K562 (cell line): Measurements from ENCODE around the gene TMEM158. TPM values are rescaled to one million over a fixed set of nuclear protein-coding genes. Genes with fewer than 3 reads are reported as not detected.
A peak's percentile ranks its signal among the peaks of the same experiment; 100 is the strongest.

Experiments used
- E2F8 ChIP-seq: fragments of 450-650 bp; IDR thresholded peaks from 2 replicates; pipeline ENCODE4 v1.7.1; 2018; ENCODE audit warnings: mild to moderate bottlenecking, low read depth; ENCODE audit not compliant: partially characterized antibody
- ETV5 ChIP-seq: sonication (generic); formaldehyde crosslinking; IDR thresholded peaks from 2 replicates; pipeline ENCODE4 v1.4.0; 2020; ENCODE audit warnings: low read depth, mild to moderate bottlenecking, missing genetic modification reagents
- ILK ChIP-seq: fragments of 450-650 bp; IDR thresholded peaks from 2 replicates; pipeline ENCODE4 v1.6.1; 2016; ENCODE audit warnings: missing genetic modification characterization, low read depth, mild to moderate bottlenecking, missing compliant biosample characterization, moderate library complexity, borderline replicate concordance
- KAT2B ChIP-seq: IDR thresholded peaks from one replicate; pipeline ENCODE4 v1.6.1; 2012; ENCODE audit warnings: low read depth, mild to moderate bottlenecking, control low read depth, inconsistent platforms, low read length, moderate library complexity
- NFXL1 ChIP-seq: fragments of 450-650 bp; formaldehyde crosslinking; IDR thresholded peaks from 2 replicates; pipeline ENCODE4 v1.4.0; 2021; ENCODE audit warnings: mild to moderate bottlenecking
- SMARCE1 ChIP-seq: fragments of 450-650 bp; IDR thresholded peaks from 2 replicates; pipeline ENCODE4 v1.7.1; 2016; ENCODE audit warnings: mild to moderate bottlenecking
- TOE1 ChIP-seq, 2 experiments: fragments of 450-650 bp in 1 of 2; sonication (generic) in 1 of 2; formaldehyde crosslinking in 1 of 2; IDR thresholded peaks; 2 replicates each; pipeline versions ENCODE4 v1.7.1 to v1.8.0; 2016 to 2022; ENCODE audit warnings: borderline replicate concordance in 2 of 2, mild to moderate bottlenecking in 2 of 2, antibody characterized with exemption in 1 of 2, inconsistent platforms in 1 of 2, low read depth in 1 of 2, missing genetic modification reagents in 1 of 2, moderate library complexity in 1 of 2
- ZC3H11A ChIP-seq: IDR thresholded peaks from 2 replicates; pipeline ENCODE4 v1.6.1; 2012; ENCODE audit warnings: low read depth, low read length, improper control_type of control experiment
- ZNF24 ChIP-seq: fragments of 450-650 bp; IDR thresholded peaks from 2 replicates; pipeline ENCODE4 v1.6.1; 2016
- polyA plus RNA-seq, 8 experiments: library from polyadenylated mRNA; depleted of rRNA in 4 of 8; stranded (reverse) in 5 of 8; unstranded in 3 of 8; fragments of >200 nt; fragmentation: Nextera tagmentation in 2 of 8; fragmentation: Illumina TruSeq in 1 of 8; extraction: Ambion mirVana in 2 of 8; extraction: Trizol in 1 of 8; gene quantifications; 2 replicates each; pipeline versions ENCODE4 v1.2.1 to v1.2.3, GENCODE V29; 2011 to 2014; ENCODE audit warnings: inconsistent platforms in 1 of 8, missing spikeins in 1 of 8
- total RNA-seq, 7 experiments: library from RNA; depleted of rRNA in 6 of 7; stranded (reverse); fragments of >200 nt in 6 of 7; fragmentation: Illumina TruSeq in 2 of 7; extraction: Trizol in 2 of 7; gene quantifications; 2 replicates each; pipeline versions ENCODE4 v1.2.1 to v1.2.3, GENCODE V29; 2011 to 2021; ENCODE audit warnings: low replicate concordance in 1 of 7
- TF ChIP-seq, protein P1 (sequence below): fragments of 200-800 bp; sonication (Bioruptor generic); IDR thresholded peaks from 2 replicates; pipeline ENCODE4 v1.6.1; 2016; ENCODE audit warnings: missing genetic modification characterization, missing compliant biosample characterization
- TF ChIP-seq, protein P2 (sequence below): fragments of 250-450 bp; sonication (Bioruptor Pico); IDR thresholded peaks from 2 replicates; pipeline ENCODE4 v1.5.0; 2021; ENCODE audit warnings: mild to moderate bottlenecking, borderline replicate concordance
- TF ChIP-seq, protein P3 (sequence below): sonication (generic); formaldehyde crosslinking; IDR thresholded peaks from 2 replicates; pipeline ENCODE4 v1.8.1; 2023; ENCODE audit warnings: mild to moderate bottlenecking, missing genetic modification reagents

Gene TMEM158
- total and polyA plus RNA-seq, 9 of the 15 experiments (the other 6 are each of a cell fraction or from before 2014, with no cell fraction given), result 2.2 to 46.5 (median 8.4) TPM

DNA sequence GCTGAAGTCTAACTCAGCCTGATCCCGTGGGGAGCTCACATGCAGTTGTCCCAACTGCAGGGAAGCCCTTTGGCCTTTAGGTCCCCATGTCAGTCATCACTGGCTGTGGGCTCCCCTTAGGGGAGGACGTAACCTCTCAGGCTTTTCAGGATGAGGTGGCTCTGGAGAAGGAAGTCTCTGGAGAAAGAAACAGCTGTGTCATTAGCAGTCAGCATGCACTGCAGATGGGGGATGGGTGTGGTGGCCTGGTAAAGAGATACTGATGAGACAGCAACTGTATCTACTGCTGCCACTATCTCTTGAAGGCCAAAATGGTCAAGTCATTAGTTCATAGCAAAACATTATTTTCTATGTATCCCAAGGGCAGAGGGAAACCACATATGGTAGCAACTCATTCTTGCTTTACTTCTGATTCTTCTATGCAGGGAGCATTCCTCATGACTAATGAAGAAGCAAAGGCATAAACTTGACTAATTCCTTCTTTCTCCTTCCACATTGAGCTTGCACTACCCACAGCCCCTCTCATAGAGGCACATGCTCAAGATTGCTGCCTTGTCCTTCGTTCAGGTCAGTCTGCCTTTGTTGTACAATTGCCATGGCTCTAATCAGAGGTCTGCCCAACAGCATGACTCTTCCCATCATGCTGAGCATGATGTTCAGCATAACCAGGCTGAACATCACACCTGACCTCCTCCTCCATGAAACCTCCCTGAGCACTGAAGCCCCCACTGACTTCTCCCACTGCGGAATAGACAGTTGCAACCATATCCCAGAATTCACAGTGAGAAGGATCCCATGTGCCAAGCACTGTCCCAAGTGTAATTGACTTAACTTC is 47.8 kb upstream of the TMEM158 start (continued):
- TF ChIP-seq, protein P1, sequence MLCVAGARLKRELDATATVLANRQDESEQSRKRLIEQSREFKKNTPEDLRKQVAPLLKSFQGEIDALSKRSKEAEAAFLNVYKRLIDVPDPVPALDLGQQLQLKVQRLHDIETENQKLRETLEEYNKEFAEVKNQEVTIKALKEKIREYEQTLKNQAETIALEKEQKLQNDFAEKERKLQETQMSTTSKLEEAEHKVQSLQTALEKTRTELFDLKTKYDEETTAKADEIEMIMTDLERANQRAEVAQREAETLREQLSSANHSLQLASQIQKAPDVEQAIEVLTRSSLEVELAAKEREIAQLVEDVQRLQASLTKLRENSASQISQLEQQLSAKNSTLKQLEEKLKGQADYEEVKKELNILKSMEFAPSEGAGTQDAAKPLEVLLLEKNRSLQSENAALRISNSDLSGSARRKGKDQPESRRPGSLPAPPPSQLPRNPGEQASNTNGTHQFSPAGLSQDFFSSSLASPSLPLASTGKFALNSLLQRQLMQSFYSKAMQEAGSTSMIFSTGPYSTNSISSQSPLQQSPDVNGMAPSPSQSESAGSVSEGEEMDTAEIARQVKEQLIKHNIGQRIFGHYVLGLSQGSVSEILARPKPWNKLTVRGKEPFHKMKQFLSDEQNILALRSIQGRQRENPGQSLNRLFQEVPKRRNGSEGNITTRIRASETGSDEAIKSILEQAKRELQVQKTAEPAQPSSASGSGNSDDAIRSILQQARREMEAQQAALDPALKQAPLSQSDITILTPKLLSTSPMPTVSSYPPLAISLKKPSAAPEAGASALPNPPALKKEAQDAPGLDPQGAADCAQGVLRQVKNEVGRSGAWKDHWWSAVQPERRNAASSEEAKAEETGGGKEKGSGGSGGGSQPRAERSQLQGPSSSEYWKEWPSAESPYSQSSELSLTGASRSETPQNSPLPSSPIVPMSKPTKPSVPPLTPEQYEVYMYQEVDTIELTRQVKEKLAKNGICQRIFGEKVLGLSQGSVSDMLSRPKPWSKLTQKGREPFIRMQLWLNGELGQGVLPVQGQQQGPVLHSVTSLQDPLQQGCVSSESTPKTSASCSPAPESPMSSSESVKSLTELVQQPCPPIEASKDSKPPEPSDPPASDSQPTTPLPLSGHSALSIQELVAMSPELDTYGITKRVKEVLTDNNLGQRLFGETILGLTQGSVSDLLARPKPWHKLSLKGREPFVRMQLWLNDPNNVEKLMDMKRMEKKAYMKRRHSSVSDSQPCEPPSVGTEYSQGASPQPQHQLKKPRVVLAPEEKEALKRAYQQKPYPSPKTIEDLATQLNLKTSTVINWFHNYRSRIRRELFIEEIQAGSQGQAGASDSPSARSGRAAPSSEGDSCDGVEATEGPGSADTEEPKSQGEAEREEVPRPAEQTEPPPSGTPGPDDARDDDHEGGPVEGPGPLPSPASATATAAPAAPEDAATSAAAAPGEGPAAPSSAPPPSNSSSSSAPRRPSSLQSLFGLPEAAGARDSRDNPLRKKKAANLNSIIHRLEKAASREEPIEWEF (CRISPR knock-in tag), result peak; percentile 68
- TF ChIP-seq, protein P2, sequence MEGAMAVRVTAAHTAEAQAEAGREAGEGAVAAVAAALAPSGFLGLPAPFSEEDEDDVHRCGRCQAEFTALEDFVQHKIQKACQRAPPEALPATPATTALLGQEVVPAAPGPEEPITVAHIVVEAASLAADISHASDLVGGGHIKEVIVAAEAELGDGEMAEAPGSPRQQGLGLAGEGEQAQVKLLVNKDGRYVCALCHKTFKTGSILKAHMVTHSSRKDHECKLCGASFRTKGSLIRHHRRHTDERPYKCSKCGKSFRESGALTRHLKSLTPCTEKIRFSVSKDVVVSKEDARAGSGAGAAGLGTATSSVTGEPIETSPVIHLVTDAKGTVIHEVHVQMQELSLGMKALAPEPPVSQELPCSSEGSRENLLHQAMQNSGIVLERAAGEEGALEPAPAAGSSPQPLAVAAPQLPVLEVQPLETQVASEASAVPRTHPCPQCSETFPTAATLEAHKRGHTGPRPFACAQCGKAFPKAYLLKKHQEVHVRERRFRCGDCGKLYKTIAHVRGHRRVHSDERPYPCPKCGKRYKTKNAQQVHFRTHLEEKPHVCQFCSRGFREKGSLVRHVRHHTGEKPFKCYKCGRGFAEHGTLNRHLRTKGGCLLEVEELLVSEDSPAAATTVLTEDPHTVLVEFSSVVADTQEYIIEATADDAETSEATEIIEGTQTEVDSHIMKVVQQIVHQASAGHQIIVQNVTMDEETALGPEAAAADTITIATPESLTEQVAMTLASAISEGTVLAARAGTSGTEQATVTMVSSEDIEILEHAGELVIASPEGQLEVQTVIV (CRISPR knock-in tag), result no peak
- TF ChIP-seq SMARCE1, result peak; percentile 90
- TF ChIP-seq ETV5, result peak; percentile 72
- TF ChIP-seq ILK (tag), result 0 out of 2 replicates have a peak, but pooled peaks have one; percentile 21
- peak; percentile 59 for TF ChIP-seq TOE1 (IDR thresholded peaks at IDR 0.05; ENCODE audit: borderline replicate concordance)
- no peak for TF ChIP-seq TOE1 (CRISPR knock-in tag; IDR thresholded peaks at IDR 0.05; ENCODE audit: borderline replicate concordance, low read depth)
- TF ChIP-seq KAT2B, result no peak
- no peak for TF ChIP-seq NFXL1 (CRISPR knock-in tag)
- TF ChIP-seq ZNF24, result peak; percentile 99
- peak; percentile 69 for TF ChIP-seq E2F8
- TF ChIP-seq, protein P3, sequence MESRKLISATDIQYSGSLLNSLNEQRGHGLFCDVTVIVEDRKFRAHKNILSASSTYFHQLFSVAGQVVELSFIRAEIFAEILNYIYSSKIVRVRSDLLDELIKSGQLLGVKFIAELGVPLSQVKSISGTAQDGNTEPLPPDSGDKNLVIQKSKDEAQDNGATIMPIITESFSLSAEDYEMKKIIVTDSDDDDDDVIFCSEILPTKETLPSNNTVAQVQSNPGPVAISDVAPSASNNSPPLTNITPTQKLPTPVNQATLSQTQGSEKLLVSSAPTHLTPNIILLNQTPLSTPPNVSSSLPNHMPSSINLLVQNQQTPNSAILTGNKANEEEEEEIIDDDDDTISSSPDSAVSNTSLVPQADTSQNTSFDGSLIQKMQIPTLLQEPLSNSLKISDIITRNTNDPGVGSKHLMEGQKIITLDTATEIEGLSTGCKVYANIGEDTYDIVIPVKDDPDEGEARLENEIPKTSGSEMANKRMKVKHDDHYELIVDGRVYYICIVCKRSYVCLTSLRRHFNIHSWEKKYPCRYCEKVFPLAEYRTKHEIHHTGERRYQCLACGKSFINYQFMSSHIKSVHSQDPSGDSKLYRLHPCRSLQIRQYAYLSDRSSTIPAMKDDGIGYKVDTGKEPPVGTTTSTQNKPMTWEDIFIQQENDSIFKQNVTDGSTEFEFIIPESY (CRISPR knock-in tag), result 0 out of 2 replicates have a peak, but pooled peaks have one; percentile 18
- TF ChIP-seq ZC3H11A, result peak; percentile 41; the same call in 1 of the 2 replicates
